ENCODE measurements around the gene FBXL7. TPM values are rescaled to one million over a fixed set of nuclear protein-coding genes. Genes with fewer than 3 reads are reported as not detected.

Gene FBXL7
- total and polyA plus RNA-seq, 9 of the 15 experiments (the other 6 are each of a cell fraction or from before 2014, with no cell fraction given), result 0.04 to 0.08 TPM; not detected in 7

GRCh38 chr5:15702102-15702501, 202.1 kb downstream of the FBXL7 start:
- BruUV-seq (replicated peaks), result no TSS peak
- CTCF ChIA-PET (ENCODE audit: low intra/inter-chr PET ratio), result no interaction called here
- in situ Hi-C loops (cut with MboI) (no loop called here), intact Hi-C loops (cut with micrococcal nuclease) (no loop called here)
- Histone ChIP-seq H3K4me3 (no peak overlapping the region), H3K36me3 (ENCODE audit: control insufficient read depth, insufficient read depth, low read length) (no peaks in the 10 kb centered on the region), H3K4me2 (ENCODE audit: insufficient read depth, low read length) (no peak overlapping the region), H3K27ac (ENCODE audit: extremely low read depth, low read depth, low read length) (no peak overlapping the region), H3K9ac (ENCODE audit: insufficient read depth in 1 of 2, low read depth in 2 of 2, low read length in 2 of 2) (no peak overlapping the region), H3K27me3 (ENCODE audit: control insufficient read depth in 2 of 2, insufficient read depth in 2 of 2, low read length in 2 of 2) (no peaks in the 10 kb centered on the region), H3K79me2 (ENCODE audit: control insufficient read depth, insufficient read depth, low read length) (no peaks in the 10 kb centered on the region), H4K20me1 (replicated peaks; ENCODE audit: control insufficient read depth, insufficient read depth, low read length) (no peaks in the 10 kb centered on the region), H3K9me3 (replicated peaks; ENCODE audit: control insufficient read depth, insufficient read depth, low read depth, low read length) (no peaks in the 10 kb centered on the region), H3K4me1 (replicated peaks in 1 of 2; ENCODE audit: control insufficient read depth in 2 of 2, insufficient read depth in 2 of 2, low read length in 2 of 2) (no peaks in the 10 kb centered on the region), H3K9me1 (ENCODE audit: control insufficient read depth, insufficient read depth, low read length) (no peaks in the 10 kb centered on the region), H2AFZ (ENCODE audit: low read depth, low read length) (no peak overlapping the region)
- DNase-seq (ENCODE audit: extremely low read depth in 1 of 4, low spot score in 3 of 4), result no peak
- no peak for ATAC-seq
- POLR2A ChIA-PET, result interaction anchor here (0.7 kb wide), 1 partner anchor 1018 kb away, joined by 3 read pairs; no protein-coding TSS in a partner anchor
- WGBS (ENCODE audit: insufficient coverage, low coverage, missing lambda C conversion rate), result 2% methylated on average over 9 of the region's 9 CpGs
- FAIRE-seq, result no peak
- no peak for TF ChIP-seq DIDO1 (tag; IDR thresholded peaks at IDR 0.05; ENCODE audit: low read depth)
- no peak for TF ChIP-seq ELF4 (CRISPR knock-in tag; IDR thresholded peaks at IDR 0.05)
- no peak for TF ChIP-seq TEAD4 (IDR thresholded peaks at IDR 0.05; ENCODE audit: low read length)
- TF ChIP-seq TEAD4 (CRISPR knock-in tag; IDR thresholded peaks at IDR 0.05; ENCODE audit: borderline replicate concordance), result no peak
- TF ChIP-seq MAFK (IDR thresholded peaks at IDR 0.05; ENCODE audit: low read length), result 0 out of 2 replicates have a peak, but pooled peaks have one; percentile 16
- no peak for TF ChIP-seq RNF219 (CRISPR knock-in tag; IDR thresholded peaks at IDR 0.05)
- no peak for TF ChIP-seq TBP (optimal IDR thresholded peaks at IDR 0.05; ENCODE audit: low read depth, low read length)
- no peak for TF ChIP-seq HINFP (tag; conservative IDR thresholded peaks at IDR 0.05; ENCODE audit: low read depth)
- no peak for TF ChIP-seq FOXA3 (CRISPR knock-in tag; conservative IDR thresholded peaks at IDR 0.05 in 1 of 2, IDR thresholded peaks at IDR 0.05 in 1 of 2)
- TF ChIP-seq ZNF316 (IDR thresholded peaks at IDR 0.05), result peak; percentile 62; the same call in 1 of the 2 replicates
- no peak for TF ChIP-seq CBX3 (IDR thresholded peaks at IDR 0.05; ENCODE audit: borderline replicate concordance in 1 of 2, low read length in 2 of 2)
- peak; percentile 32; the same call in 1 of the 2 replicates for TF ChIP-seq MAFF (IDR thresholded peaks at IDR 0.05; ENCODE audit: low read length)
- no peak for TF ChIP-seq CTCF (IDR thresholded peaks at IDR 0.05 in 2 of 3, conservative IDR thresholded peaks at IDR 0.05 in 1 of 3; ENCODE audit: insufficient read depth in 2 of 3, low read depth in 1 of 3, low read length in 3 of 3)
- TF ChIP-seq ZNF311 (CRISPR knock-in tag; IDR thresholded peaks at IDR 0.05), result no peak
- TF ChIP-seq ETS1 (conservative IDR thresholded peaks at IDR 0.05; ENCODE audit: control insufficient read depth, low read depth, low read length), result no peak
- no peak for TF ChIP-seq TCF15 (CRISPR knock-in tag; IDR thresholded peaks at IDR 0.05)
- TF ChIP-seq SOX6 (IDR thresholded peaks at IDR 0.05), result no peak

All from K562 (cell line).